GM12892 (cell line): ENCODE measurements around the gene SLCO3A1.

Source experiments
- POLR2A ChIP-seq: IDR thresholded peaks from 2 replicates; pipeline ENCODE4 v1.6.1; 2011; ENCODE audit warnings: low read depth, low read length, control low read depth
- POLR2AphosphoS5 ChIP-seq: IDR thresholded peaks from 2 replicates; pipeline ENCODE4 v1.6.1; 2011; ENCODE audit warnings: low read depth, low read length, control low read depth
- TAF1 ChIP-seq: IDR thresholded peaks from 2 replicates; pipeline ENCODE4 v1.6.1; 2011; ENCODE audit warnings: low read depth, mild to moderate bottlenecking, control low read depth, low read length, borderline replicate concordance

- TF ChIP-seq POLR2A = no peak
- TF ChIP-seq POLR2AphosphoS5 = no peak
- no peak for TF ChIP-seq TAF1
These were observed 12.9 kb downstream of the SLCO3A1 start for GRCh38 chr15:91866371-91866905.
